ENCODE measurements around the gene TERT.

DNA sequence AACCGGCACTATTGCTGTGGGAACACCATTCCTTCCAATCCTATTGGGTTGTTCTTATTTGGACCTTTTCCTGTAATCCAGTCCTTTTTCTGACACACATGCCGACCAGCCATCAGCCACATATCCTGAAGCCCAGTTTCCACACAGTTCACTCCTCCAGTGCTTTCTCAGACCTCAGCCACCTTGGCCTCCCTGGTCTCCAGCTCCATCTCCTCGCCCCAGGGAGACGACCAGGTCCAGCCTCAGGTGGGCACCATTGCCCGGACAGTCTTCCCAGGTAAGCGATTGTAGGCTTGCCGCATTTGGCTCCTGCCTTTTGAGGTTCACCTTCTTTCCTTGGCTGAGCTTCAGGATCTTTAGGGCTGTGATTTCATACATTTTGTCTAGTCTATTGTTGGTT is 15.2 kb upstream of the TERT start:
- TF ChIP-seq CTCF (IDR thresholded peaks at IDR 0.05; ENCODE audit: insufficient read depth, low read length, poor library complexity, severe bottlenecking) (no peak), EZH2phosphoT487 (conservative IDR thresholded peaks at IDR 0.05; ENCODE audit: low read length) (no peak)
